Duodenal mucosa (tissue), 2 donors: ENCODE measurements around the gene SENP7.
"Not testable (repeated sequence)": the region's sequence is repeated elsewhere in the genome, so short reads cannot be mapped to it uniquely, and the experiment has no call there.

ENCODE experiments used
- H3K27ac ChIP-seq: one replicate; pipeline ENCODE4 v1.7.0; 2013; ENCODE audit warnings: low read depth, low read length
- H3K27me3 ChIP-seq, 2 donors: one replicate each; pipeline ENCODE4 v1.7.0; 2013; ENCODE audit warnings: low read length in 2 of 2, control low read depth in 1 of 2; ENCODE audit not compliant: insufficient read depth in 2 of 2, control insufficient read depth in 1 of 2
- H3K36me3 ChIP-seq, 2 donors: one replicate each; pipeline ENCODE4 v1.7.0; 2013; ENCODE audit warnings: low read length in 2 of 2, control low read depth in 1 of 2; ENCODE audit not compliant: insufficient read depth in 2 of 2, control insufficient read depth in 1 of 2
- H3K4me1 ChIP-seq, 2 donors: one replicate each; pipeline ENCODE4 v1.7.0; 2013; ENCODE audit warnings: low read length in 2 of 2, control low read depth in 1 of 2; ENCODE audit not compliant: insufficient read depth in 2 of 2, control insufficient read depth in 1 of 2
- H3K4me3 ChIP-seq, 2 donors: one replicate each; pipeline ENCODE4 v1.7.0; 2013; ENCODE audit warnings: low read length in 2 of 2, low read depth in 1 of 2
- H3K9ac ChIP-seq, 2 donors: one replicate each; pipeline ENCODE4 v1.7.0; 2013; ENCODE audit warnings: low read length in 2 of 2, low read depth in 1 of 2
- H3K9me3 ChIP-seq, 2 donors: one replicate each; pipeline ENCODE4 v1.7.0; 2013; ENCODE audit warnings: low read length in 2 of 2, control low read depth in 1 of 2; ENCODE audit not compliant: control insufficient read depth in 1 of 2

The SENP7 gene

GRCh38 chr3:101536955-101537354, 23.9 kb upstream of the SENP7 start:
- not testable (repeated sequence) for H3K27me3 ChIP-seq, H3K9me3 ChIP-seq, H3K4me1 ChIP-seq, H3K27ac ChIP-seq, H3K36me3 ChIP-seq, H3K9ac ChIP-seq, H3K4me3 ChIP-seq

- H3K36me3 ChIP-seq = no peaks in the 10 kb centered on the region
- H3K9me3 ChIP-seq = no peaks in the 10 kb centered on the region
- H3K27ac ChIP-seq = no peak overlapping the region
- H3K4me3 ChIP-seq = no peak overlapping the region
- H3K4me1 ChIP-seq = no peaks in the 10 kb centered on the region
- H3K9ac ChIP-seq = no peak overlapping the region
- no peaks in the 10 kb centered on the region for H3K27me3 ChIP-seq
Measured at GRCh38 chr3:101536266-101536665, 23.3 kb upstream of the SENP7 start.

GRCh38 chr3:101535221-101535620, 22.2 kb upstream of the SENP7 start:
- no peaks in the 10 kb centered on the region for H3K36me3 ChIP-seq
- no peak overlapping the region for H3K4me3 ChIP-seq
- no peaks in the 10 kb centered on the region for H3K9me3 ChIP-seq
- H3K9ac ChIP-seq = no peak overlapping the region
- no peaks in the 10 kb centered on the region for H3K27me3 ChIP-seq
- no peaks in the 10 kb centered on the region for H3K4me1 ChIP-seq
- H3K27ac ChIP-seq = no peak overlapping the region

GRCh38 chr3:101533603-101533968, 20.6 kb upstream of the SENP7 start:
- no peaks in the 10 kb centered on the region for H3K36me3 ChIP-seq
- no peak overlapping the region for H3K27ac ChIP-seq
- no peaks in the 10 kb centered on the region for H3K27me3 ChIP-seq
- no peaks in the 10 kb centered on the region for H3K4me1 ChIP-seq
- no peaks in the 10 kb centered on the region for H3K9me3 ChIP-seq
- no peak overlapping the region for H3K9ac ChIP-seq
- H3K4me3 ChIP-seq = no peak overlapping the region

- no peaks in the 10 kb centered on the region for H3K36me3 ChIP-seq
Measured at GRCh38 chr3:101532783-101533602, 20.0 kb upstream of the SENP7 start.

GRCh38 chr3:101531473-101532086, 18.6 kb upstream of the SENP7 start:
- Histone ChIP-seq H3K9ac (no peak overlapping the region), H3K4me3 (no peak overlapping the region), H3K9me3 (no peaks in the 10 kb centered on the region), H3K27me3 (no peaks in the 10 kb centered on the region), H3K27ac (no peak overlapping the region), H3K36me3 (no peaks in the 10 kb centered on the region), H3K4me1 (no peaks in the 10 kb centered on the region)

More at GRCh38 chr3:101532783-101533602, 20.0 kb upstream of the SENP7 start:
- H3K4me3 ChIP-seq = no peak overlapping the region
- H3K9ac ChIP-seq = no peak overlapping the region
- no peaks in the 10 kb centered on the region for H3K27me3 ChIP-seq
- no peaks in the 10 kb centered on the region for H3K9me3 ChIP-seq
- H3K27ac ChIP-seq = no peak overlapping the region
- no peaks in the 10 kb centered on the region for H3K4me1 ChIP-seq

- Histone ChIP-seq H3K27ac (no peak overlapping the region), H3K4me1 (no peaks in the 10 kb centered on the region), H3K4me3 (no peak overlapping the region), H3K36me3 (no peaks in the 10 kb centered on the region), H3K27me3 (no peaks in the 10 kb centered on the region), H3K9ac (no peak overlapping the region), H3K9me3 (no peaks in the 10 kb centered on the region)
Measured at GRCh38 chr3:101530686-101531047, 17.7 kb upstream of the SENP7 start.

GRCh38 chr3:101529816-101530685, 17.0 kb upstream of the SENP7 start:
- Histone ChIP-seq H3K27me3 (no peaks in the 10 kb centered on the region), H3K27ac (no peak overlapping the region), H3K9ac (no peak overlapping the region), H3K36me3 (no peaks in the 10 kb centered on the region), H3K4me1 (no peaks in the 10 kb centered on the region), H3K4me3 (no peak overlapping the region), H3K9me3 (no peaks in the 10 kb centered on the region)

- Histone ChIP-seq H3K36me3 (no peaks in the 10 kb centered on the region), H3K4me3 (no peak overlapping the region), H3K27ac (no peak overlapping the region), H3K9me3 (no peaks in the 10 kb centered on the region), H3K4me1 (no peaks in the 10 kb centered on the region), H3K27me3 (no peaks in the 10 kb centered on the region), H3K9ac (no peak overlapping the region)
Measured at GRCh38 chr3:101527906-101528305, 14.9 kb upstream of the SENP7 start.

- no peak overlapping the region for H3K4me3 ChIP-seq
- H3K27me3 ChIP-seq = no peaks in the 10 kb centered on the region
- H3K36me3 ChIP-seq = no peaks in the 10 kb centered on the region
- no peaks in the 10 kb centered on the region for H3K4me1 ChIP-seq
- no peak overlapping the region for H3K9ac ChIP-seq
- H3K27ac ChIP-seq = no peak overlapping the region
- H3K9me3 ChIP-seq = no peaks in the 10 kb centered on the region
Measured at GRCh38 chr3:101527441-101527840, 14.4 kb upstream of the SENP7 start.
